ENCODE results near the gene DEFB127.
"Not testable (repeated sequence)": the region's sequence is repeated elsewhere in the genome, so short reads cannot be mapped to it uniquely, and the experiment has no call there.

DEFB127 gene

DNA sequence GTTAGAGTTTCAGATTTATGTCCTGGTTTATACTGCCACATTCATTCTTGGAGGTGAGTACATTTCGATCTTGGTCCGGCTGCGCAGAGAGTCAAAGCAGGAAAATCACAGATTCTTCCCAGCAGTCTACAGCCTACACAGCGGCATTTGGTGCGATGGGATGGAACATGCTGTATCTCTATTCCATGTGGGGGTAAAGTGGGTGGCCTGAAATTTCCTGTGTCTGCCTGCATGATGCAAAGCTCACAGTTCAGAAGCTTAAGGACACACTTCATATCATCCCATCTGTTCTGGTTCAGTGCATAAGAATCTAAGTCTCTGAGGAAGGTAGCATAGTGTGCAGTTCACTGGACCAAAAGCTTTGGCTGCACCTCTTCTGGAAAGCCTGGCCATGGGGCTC is at the start of gene DEFB127:
TSS of gene DEFB127 (plus strand) at position 301 of the 400 bp plus-strand sequence. CDS start at position 392, 91 bp downstream.
- in situ Hi-C loops (cut with HindIII; ENCODE audit: low sequenced_read_pairs): no loop called here
- H3K4me3 ChIP-seq (ENCODE audit: low read depth, low read length): no peak within 1 kb of the TSS
- no peak for TF ChIP-seq CTCF (IDR thresholded peaks at IDR 0.05; ENCODE audit: low read depth, low read length)
- DNase-seq (ENCODE audit: low read depth, low spot score): no peak

GRCh38 chr20:112396-112795 is 44.9 kb upstream of the DEFB127 start:
- in situ Hi-C loops (cut with HindIII; ENCODE audit: low sequenced_read_pairs): no loop called here
- H3K4me3 ChIP-seq (ENCODE audit: low read depth, low read length): no peak overlapping the region
- no peak for DNase-seq (ENCODE audit: low read depth, low spot score)
- no peak for TF ChIP-seq CTCF (IDR thresholded peaks at IDR 0.05; ENCODE audit: low read depth, low read length)

- no peak for DNase-seq (ENCODE audit: low read depth, low spot score)
- in situ Hi-C loops (cut with HindIII; ENCODE audit: low sequenced_read_pairs): no loop called here
- no peak for TF ChIP-seq CTCF (IDR thresholded peaks at IDR 0.05; ENCODE audit: low read depth, low read length)
- no peak overlapping the region for H3K4me3 ChIP-seq (ENCODE audit: low read depth, low read length)
These were observed 39.7 kb upstream of the DEFB127 start for GRCh38 chr20:117518-117917.

DNA sequence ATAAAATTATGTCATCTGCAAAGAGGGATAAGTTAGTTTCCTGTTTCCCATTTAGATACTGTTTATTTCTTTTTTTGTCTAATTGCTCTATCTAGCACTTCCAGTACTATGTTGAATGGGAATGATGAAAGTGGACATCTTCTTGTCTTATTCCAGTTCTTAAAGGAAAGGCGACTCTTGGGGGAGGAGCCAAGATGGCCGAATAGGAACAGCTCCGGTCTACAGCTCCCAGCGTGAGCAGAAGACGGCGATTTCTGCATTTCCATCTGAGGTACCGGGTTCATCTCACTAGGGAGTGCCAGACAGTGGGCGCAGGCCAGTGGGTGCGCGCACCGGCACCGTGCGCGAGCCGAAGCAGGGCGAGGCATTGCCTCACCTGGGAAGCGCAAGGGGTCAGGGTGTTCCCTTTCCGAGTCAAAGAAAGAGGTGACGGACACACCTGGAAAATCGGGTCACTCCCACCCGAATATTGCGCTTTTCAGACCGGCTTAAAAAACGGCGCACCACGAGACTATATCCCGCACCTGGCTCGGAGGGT is 27.4 kb upstream of the DEFB127 start:
- in situ Hi-C loops (cut with HindIII; ENCODE audit: low sequenced_read_pairs); DNase-seq (ENCODE audit: low read depth, low spot score); H3K4me3 ChIP-seq (ENCODE audit: low read depth, low read length): not testable (repeated sequence)

GRCh38 chr20:137668-138490 is 19.4 kb upstream of the DEFB127 start:
- in situ Hi-C loops (cut with HindIII; ENCODE audit: low sequenced_read_pairs): no loop called here
- no peak for DNase-seq (ENCODE audit: low read depth, low spot score)
- TF ChIP-seq CTCF (IDR thresholded peaks at IDR 0.05; ENCODE audit: low read depth, low read length): no peak
- no peak overlapping the region for H3K4me3 ChIP-seq (ENCODE audit: low read depth, low read length)

DNA sequence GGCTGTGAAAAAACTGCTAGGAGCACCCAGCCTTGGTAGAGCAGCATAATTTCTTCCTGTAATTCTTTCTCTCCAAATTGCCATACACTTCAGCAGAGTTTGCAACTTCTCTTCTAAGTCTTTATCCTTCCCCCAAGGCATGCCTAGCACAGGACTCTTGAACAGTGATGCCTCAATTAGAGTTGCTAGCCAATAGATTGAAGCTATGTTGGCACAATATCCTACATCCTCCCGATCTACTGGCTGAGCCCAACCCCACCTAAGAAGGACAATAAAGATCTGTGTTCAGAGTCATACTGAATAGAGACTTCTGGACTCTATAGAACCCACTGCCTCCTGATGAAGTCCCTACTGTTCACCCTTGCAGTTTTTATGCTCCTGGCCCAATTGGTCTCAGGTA is 15.0 kb upstream of the DEFB127 start, which contains the start of gene DEFB126:
TSS of gene DEFB126 (plus strand) at position 301 of the 400 bp plus-strand sequence. CDS start at position 340, 39 bp downstream.
- in situ Hi-C loops (cut with HindIII; ENCODE audit: low sequenced_read_pairs): no loop called here
- no peak within 1 kb of the TSS for H3K4me3 ChIP-seq (ENCODE audit: low read depth, low read length)
- DNase-seq (ENCODE audit: low read depth, low spot score): no peak
- TF ChIP-seq CTCF (IDR thresholded peaks at IDR 0.05; ENCODE audit: low read depth, low read length): no peak

GRCh38 chr20:145877-146276 is 11.4 kb upstream of the DEFB127 start:
- H3K4me3 ChIP-seq (ENCODE audit: low read depth, low read length): no peak overlapping the region
- TF ChIP-seq CTCF (IDR thresholded peaks at IDR 0.05; ENCODE audit: low read depth, low read length): no peak
- in situ Hi-C loops (cut with HindIII; ENCODE audit: low sequenced_read_pairs): no loop called here
- DNase-seq (ENCODE audit: low read depth, low spot score): no peak
